Ishikawa (cell line): Measurements from ENCODE around the gene STPG3.

ENCODE experiments used
- CEBPB ChIP-seq: IDR thresholded peaks from 2 replicates; pipeline ENCODE4 v1.6.1; 2012
- CREB1 ChIP-seq: IDR thresholded peaks from 2 replicates; pipeline ENCODE4 v1.6.1; 2012; ENCODE audit warnings: low read depth
- EGR1 ChIP-seq: IDR thresholded peaks from 2 replicates; pipeline ENCODE4 v1.6.1; 2012
- EP300 ChIP-seq: IDR thresholded peaks from 2 replicates; pipeline ENCODE4 v1.6.1; 2012; ENCODE audit warnings: borderline replicate concordance
- FOXM1 ChIP-seq: IDR thresholded peaks from 2 replicates; pipeline ENCODE4 v1.6.1; 2012; ENCODE audit warnings: low read depth, borderline replicate concordance
- MAX ChIP-seq: IDR thresholded peaks from 2 replicates; pipeline ENCODE4 v1.6.1; 2012
- NFIC ChIP-seq: IDR thresholded peaks from 2 replicates; pipeline ENCODE4 v1.6.1; 2012
- REST ChIP-seq: IDR thresholded peaks from 2 replicates; pipeline ENCODE4 v1.6.1; 2012; ENCODE audit warnings: low read depth, mild to moderate bottlenecking
- TAF1 ChIP-seq: IDR thresholded peaks from 2 replicates; pipeline ENCODE4 v1.6.1; 2012; ENCODE audit warnings: low read depth, mild to moderate bottlenecking
- TCF12 ChIP-seq: IDR thresholded peaks from 2 replicates; pipeline ENCODE4 v1.6.1; 2012; ENCODE audit warnings: low read depth
- TEAD4 ChIP-seq: IDR thresholded peaks from 2 replicates; pipeline ENCODE4 v1.6.1; 2012
- YY1 ChIP-seq: IDR thresholded peaks from 2 replicates; pipeline ENCODE4 v1.6.1; 2012; ENCODE audit warnings: low read depth
- ZBTB7A ChIP-seq: IDR thresholded peaks from 2 replicates; pipeline ENCODE4 v1.6.1; 2012; ENCODE audit warnings: low read depth

- TF ChIP-seq NFIC (no peak), EP300 (no peak), CREB1 (no peak), TAF1 (no peak), EGR1 (no peak), CEBPB (no peak), ZBTB7A (peak; percentile 43; the same call in 1 of the 2 replicates), MAX (peak; percentile 48; the same call in 1 of the 2 replicates), TCF12 (no peak), REST (no peak), FOXM1 (no peak), YY1 (no peak), TEAD4 (no peak)
Observed at GRCh38 chr9:137252555-137253506, 1.7 kb downstream of the STPG3 start.
